ENCODE measurements around the gene GOLGA7B.

DNA sequence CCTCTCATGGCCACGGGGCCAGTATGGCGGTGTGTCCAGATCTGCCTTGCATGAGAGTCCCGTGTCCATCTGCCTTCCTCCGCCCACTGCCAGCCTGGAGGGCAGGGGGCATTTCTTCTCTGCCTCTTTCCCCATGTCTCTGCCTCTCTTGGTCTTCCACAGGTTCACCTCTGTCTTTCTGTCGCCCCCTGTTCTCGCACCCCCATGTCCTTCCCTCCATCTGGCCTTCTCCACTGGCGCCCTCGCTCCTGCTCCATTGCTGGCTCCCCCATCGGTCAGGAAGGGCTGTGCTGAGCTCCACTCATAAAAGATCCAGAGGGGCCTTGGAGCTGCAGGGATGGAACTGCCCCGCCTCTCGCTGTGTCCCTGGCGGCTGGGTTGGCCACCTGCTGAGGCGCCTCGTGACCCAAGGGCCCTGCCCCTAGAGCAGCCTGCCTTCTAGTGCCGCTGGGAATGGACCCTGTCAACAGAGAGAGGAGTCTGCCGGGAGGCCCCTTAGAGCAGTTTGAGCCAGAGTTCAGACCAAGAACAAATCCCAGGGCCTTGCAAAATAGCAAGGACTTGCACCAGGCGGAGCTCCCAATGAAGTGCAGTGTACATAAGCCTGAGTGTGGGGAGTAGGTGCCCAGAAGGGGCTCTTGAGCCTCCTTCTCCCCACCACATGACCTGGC lies 42.0 kb downstream of the GOLGA7B start:
- TF ChIP-seq EZH2phosphoT487 (IDR thresholded peaks at IDR 0.05; ENCODE audit: borderline replicate concordance, low read length) = no peak
- no peak for TF ChIP-seq CTCF (IDR thresholded peaks at IDR 0.05; ENCODE audit: low read depth, low read length, poor library complexity, severe bottlenecking)

All from DOHH2 (cell line).